HG02885 (cell line): ENCODE measurements around the gene RPL13A.
"Not testable (repeated sequence)": the region's sequence is repeated elsewhere in the genome, so short reads cannot be mapped to it uniquely, and the experiment has no call there.

Experiments
- ATAC-seq: cut with Tn5 transposase; IDR thresholded peaks from one replicate; pipeline ENCODE4 v1.9.1; 2021; ENCODE audit warnings: mild to moderate bottlenecking; ENCODE audit not compliant: unreplicated experiment, poor library complexity

RPL13A gene

GRCh38 chr19:49487277-49488045 is at the start of gene RPL13A:
Gene RPL13A, plus strand, starts transcription at chr19:49487608. Its CDS starts 22 bp downstream, at chr19:49487630.
- ATAC-seq, result peak; percentile 93

- ATAC-seq, result no peak
Observed at GRCh38 chr19:49438261-49438660, 49.1 kb upstream of the RPL13A start.

- no peak for ATAC-seq
Observed at GRCh38 chr19:49439836-49440235, 47.6 kb upstream of the RPL13A start.

- ATAC-seq, result no peak
Observed at GRCh38 chr19:49440439-49441209, 46.8 kb upstream of the RPL13A start.

- no peak for ATAC-seq
Observed at GRCh38 chr19:49441210-49441959, 46.0 kb upstream of the RPL13A start, which contains the start of gene SLC17A7. Gene SLC17A7, minus strand, starts transcription at chr19:49441527. Its CDS starts 148 bp downstream, at chr19:49441379.

DNA sequence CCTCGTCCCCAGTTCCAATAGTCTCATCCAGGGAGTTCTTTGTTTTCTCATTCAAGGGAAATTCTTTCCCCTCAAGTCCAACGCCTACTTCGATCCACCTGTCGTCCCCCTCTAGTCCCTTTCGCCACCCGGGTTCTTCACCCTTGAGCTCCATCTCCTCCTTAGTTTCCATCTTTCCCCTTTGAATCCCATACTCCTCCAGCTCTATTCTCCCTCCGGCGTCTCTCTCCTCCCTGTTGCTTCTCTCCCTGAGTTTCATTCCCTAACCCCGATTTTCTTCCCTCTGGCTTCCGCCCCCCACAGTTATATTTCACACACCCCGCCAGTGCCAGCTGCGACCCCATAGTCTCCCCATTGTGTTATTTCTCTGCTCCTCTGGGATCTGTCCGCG is 45.5 kb upstream of the RPL13A start:
- ATAC-seq, result no peak

GRCh38 chr19:49442354-49442753 is 45.1 kb upstream of the RPL13A start:
- ATAC-seq, result no peak

GRCh38 chr19:49442771-49443365 is 44.5 kb upstream of the RPL13A start:
- peak; percentile 25 for ATAC-seq

DNA sequence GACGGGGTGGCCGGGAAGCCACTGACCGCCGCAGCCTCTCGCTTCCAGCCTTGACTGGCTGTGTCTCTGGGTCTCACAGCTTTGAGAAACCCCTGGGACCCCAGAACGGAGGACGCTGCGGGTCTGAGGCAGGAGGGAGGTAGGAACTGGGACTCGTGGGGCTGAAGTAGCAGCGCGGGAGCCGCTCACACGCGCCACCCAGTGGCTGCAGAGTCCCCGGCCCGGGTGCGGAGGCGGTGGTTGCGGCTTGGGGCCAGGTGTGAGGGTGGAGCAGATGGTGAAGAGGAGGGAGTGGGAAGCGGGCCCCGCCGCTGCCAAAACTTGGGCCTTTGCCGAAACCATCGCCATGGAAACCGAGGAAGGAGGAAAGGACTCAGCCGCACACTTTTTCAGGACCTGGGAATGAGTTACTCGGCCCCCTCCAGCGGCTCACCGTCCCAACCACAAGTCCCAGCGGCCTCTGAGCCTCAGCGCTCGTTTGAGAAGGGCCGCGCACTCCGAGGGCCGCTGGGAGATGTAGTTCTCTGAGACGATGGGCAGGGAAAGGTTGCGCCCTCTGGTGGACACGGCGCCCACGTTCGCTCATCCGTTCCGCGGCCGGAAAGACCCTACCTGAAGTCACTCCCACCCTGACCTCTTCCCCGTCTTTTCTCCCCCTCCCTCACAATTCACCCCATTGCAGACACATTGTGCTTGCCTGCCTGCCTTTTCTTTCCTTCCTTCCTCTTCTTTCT is 43.9 kb upstream of the RPL13A start:
- peak; percentile 84 for ATAC-seq

- not testable (repeated sequence) for ATAC-seq
Observed at GRCh38 chr19:49444100-49444700, 43.2 kb upstream of the RPL13A start.

DNA sequence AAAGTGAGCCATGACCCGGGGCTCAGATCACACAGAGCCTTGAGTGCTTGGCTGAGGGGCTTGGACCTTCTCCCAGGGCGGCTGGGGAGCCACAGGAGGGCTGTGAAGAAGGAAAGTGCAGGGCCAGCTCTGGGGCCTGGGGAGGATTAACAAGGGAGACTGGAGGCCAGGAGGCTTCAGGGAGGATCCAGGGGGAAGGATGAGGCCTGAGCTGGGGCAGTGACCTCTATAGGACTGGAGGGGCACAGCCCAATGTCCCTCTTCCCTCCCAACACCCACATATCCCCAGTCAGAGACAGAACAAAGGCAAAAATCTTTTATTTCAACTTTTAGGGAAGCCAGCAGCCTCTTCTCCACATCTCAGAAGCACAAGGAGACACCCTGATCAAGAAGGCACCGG is 41.4 kb upstream of the RPL13A start:
- no peak for ATAC-seq

DNA sequence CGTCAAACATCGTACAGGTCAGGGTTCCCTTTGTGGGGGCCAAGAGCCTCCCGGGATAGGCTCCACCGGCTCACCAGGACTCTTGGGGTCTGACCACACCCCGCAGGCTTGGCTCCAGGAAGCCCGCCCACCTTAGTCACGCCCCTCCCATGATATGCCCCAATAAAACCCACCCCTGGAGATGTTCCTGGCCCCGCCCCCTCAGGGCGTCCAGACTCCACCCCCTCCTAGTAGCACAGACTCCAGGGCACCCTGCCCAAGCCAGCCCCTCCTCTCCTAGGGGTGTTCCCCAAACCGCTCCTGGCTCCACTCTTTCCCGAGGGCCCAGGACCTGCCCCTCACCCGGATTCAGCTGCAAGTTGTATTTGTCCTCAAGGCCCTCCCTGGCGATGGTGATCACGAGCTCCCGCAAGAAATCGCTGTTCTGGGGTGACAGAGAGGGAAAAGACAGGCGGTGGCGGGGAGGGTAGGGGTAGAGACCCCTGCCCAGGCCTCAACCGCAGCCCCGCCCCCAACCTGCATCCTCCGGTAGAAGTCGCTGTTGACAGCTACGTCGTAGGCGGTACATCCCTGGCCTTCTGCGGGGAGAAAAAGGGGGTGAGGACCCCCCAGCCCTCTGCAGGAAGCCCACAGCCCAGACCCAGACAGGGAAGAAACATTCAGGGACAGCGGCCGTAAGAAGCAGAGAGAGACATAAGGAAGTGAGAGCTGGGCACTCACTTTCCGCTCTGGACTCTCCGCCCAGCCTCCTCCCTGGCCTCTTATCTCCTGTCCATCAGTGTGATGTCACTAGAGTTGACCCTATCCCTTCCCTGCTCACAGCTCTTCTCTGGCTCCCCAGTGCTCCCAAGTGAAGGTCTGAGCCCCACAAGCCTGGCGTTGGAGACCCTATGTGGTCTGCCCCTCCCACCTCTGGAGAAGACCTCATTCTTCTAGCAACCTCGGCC is 39.6 kb upstream of the RPL13A start:
- no peak for ATAC-seq

DNA sequence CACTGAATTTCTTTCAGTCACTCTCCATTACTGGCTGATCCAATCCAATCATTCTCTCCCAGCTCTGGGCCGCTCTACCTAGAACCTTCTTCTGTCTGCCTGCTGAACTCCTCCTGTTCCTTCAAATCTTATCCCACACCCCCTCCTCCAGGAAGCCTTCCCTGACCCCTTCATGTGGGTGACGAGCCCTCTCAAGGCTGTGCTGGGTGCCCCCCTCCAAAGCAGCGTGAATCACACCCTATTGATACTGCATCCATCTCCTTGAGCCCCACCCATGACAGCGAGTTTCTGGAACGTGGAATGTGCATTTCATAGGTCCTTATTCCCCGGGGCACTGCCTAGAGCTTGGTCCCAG is 39.0 kb upstream of the RPL13A start:
- no peak for ATAC-seq

DNA sequence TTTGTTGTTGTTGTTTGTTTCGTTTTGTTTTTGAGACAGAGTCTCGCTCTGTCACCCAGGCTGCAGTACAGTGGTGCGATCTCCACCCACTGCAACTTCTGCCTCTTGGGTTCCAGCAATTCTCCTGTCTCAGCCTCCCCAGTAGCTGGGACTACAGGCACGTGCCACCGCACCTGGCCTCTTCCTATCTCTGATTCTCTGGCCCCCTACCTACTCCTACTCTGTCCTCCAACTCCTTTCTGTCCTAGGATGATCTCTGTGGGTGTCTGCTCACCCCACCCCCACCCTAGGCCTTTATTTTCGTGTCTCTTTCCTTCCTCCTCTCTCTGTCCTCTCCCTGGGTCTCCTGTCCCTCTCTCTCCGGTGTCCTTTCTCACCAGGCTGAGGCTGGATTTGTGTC is 37.0 kb upstream of the RPL13A start:
- no peak for ATAC-seq

DNA sequence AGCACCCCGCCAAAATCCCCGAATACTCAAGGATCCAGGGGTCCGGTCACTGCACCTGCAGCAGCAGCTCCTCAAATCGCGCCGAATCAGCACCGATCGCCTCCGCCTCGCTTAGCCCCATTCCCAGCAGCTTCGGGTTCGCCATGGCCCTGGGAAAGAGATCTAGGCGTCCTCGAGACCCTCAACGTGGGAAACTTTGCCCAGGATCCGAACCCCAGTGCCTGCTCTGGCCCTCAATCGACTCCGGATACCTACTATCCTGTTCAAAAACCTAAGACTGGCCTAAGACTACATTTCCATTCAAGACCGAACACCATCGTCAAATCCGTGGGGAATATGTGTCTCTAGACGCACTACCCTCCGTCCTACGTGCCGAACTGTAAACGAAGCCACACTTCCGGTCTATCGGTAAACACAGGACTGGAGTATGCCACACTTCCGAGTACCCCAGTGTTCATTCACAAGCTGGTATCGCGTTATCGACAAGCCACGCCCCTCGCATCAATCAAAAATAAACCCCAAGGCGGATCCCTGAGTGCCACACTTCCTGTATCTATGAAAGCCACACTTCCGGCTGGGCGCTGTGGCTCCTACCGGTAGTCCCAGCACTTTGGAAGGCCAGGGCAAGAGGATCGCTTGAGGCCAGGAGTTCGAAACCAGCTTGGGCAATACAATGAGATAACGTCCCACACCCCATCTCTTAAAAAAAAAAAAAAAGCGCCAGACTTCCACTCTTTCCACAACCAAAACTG is 35.8 kb upstream of the RPL13A start, which contains the start of gene PIH1D1:
Gene PIH1D1, minus strand, starts transcription at position 385 of the 752 bp plus-strand sequence. Its CDS starts 240 bp downstream, at position 145.
- ATAC-seq, result peak; percentile 61

- peak; percentile 81 for ATAC-seq
Observed at GRCh38 chr19:49453013-49453756, 34.2 kb upstream of the RPL13A start, which contains the start of gene ALDH16A1. Gene ALDH16A1, plus strand, starts transcription at chr19:49453225. Its CDS starts 107 bp downstream, at chr19:49453332.
